GM18519 (cell line): Measurements from ENCODE around the gene ZNF408.

Experiments
- ATAC-seq: cut with Tn5 transposase; IDR thresholded peaks from one replicate; pipeline ENCODE4 v1.9.1; 2021; ENCODE audit warnings: mild to moderate bottlenecking, moderate library complexity; ENCODE audit not compliant: unreplicated experiment, low FRiP score

ZNF408 gene

DNA sequence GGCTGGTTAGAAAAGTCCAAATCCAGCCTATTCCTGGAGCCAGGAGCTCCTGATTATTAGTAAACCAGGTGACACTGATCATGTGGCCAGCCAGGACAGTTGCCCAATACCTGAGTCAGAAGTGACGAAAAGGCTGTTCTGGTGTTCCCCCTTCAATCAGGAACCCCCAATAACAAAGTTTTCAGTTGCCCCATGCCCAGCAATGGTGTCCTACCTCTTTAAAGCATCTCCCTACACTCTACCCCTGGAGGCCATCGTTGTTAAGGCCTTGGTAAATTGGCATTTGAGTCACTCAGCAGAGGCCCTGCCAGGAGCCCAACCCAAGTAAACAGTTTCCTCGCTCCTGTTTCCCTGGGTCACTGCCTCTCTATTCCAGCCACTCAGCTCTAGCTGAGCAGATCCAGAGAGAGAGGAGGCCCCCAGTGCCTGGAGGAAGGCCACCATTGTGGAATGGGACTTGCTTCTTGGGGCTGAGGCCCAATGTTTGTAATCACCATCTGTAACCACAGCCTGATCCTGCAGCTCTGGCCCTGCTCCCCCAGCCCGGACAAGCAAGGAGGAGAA is 25.5 kb upstream of the ZNF408 start:
- no peak for ATAC-seq

DNA sequence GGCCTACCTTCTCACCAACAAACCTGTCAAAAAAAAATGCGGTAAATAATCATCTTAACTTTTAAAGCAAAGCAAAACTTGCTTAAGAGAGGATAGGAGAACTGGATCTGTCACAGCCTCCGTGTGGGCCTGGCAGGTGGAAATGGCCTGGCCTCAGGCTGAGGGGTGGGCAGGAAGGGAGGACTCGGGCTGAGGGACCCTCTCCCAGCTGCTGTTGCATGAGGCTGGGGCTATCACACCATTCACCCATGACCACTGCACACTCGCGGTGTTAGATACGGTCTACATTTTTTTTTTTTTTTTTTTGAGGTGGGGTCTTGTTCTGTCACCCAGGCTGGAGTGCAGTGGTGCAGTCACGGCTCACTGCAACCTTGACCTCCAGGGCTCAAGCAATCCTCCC is 24.9 kb upstream of the ZNF408 start:
- no peak for ATAC-seq

DNA sequence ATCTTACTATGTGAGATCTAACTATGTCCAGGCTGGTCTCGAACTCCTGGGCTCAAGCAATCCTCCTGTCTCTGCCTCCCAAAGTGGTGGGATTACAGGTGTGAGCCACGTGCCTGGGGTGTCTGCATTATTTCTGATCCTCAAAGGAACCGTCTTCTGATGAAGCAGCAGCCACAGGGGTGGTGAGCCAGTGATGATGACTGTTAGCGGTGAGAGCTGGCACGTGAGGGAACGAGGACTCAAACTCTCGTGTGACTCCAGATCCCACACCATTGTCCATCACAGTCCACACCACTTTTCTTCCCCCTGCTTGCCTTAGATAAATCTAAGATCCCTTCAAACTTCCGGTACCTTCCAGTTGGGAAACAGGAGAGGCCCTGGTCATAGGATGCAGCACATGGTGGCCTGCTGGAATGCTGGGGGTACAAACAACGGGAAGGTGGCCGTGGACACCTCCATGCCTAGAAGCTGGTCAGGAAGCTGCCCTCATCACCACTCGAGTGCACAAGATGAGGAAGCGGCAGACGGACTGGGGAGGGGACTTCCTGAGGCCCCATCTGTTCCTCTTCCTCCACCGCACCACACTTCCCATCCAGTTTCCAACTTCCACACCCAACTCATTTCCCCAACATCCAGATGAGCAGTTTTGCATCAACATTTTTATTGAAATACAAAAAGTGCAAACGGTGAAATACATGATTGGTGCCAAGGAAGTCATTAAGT is 24.2 kb upstream of the ZNF408 start:
- ATAC-seq, result no peak

DNA sequence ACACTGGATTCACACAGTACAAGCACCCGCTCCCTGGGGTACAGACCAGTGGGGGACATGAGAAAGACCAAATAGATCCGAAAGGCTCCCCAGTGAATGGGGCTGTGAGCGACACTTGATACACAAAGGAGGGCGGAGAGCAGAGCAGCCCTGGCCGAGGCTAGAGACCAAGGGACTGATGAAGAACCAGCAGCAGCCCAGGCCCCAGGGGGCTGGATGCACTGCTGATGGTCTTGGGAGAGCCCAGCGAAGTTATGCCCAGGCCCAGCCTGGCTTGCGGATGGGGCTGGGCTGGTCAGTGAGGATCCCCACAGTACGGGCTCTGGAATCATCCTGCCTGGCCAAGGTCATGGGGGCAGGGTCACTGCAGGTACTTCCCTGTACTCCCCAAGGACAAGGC is 23.7 kb upstream of the ZNF408 start:
- no peak for ATAC-seq

DNA sequence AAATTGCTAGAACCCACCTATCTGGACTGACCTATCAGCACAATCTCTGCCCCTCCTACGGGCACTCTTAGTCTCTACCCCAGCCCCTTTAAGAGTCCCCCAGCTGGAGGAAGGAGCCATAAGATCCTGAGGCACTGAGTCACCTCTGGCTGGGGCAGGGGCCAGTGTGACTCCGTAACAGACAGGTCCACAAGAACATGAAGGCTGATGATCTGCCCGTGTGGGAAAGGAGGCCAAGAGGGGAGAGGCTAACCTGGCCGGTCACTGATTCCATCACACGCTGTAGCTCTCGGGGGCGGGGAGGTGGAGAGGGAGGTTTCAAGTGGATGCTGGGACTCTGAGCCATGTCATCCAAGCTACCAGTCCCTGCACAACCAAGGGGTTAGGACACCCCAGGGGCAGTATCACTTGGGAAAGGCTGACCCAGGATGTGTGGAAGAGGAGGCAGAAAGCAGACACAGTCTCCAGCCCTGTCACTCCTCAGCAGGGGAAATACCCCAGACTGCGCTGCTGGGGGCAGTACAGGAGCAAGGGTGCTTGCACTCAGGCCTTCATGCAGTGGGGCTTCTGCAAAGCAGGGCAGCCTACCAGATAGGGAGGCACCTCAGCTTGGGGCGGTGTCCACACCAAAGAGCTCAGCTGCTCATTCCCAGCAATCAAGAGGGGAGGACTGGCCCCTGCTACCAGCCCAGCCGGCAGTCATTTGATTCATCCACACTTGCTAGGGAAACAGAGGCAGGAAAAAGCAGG is 22.7 kb upstream of the ZNF408 start:
- no peak for ATAC-seq

DNA sequence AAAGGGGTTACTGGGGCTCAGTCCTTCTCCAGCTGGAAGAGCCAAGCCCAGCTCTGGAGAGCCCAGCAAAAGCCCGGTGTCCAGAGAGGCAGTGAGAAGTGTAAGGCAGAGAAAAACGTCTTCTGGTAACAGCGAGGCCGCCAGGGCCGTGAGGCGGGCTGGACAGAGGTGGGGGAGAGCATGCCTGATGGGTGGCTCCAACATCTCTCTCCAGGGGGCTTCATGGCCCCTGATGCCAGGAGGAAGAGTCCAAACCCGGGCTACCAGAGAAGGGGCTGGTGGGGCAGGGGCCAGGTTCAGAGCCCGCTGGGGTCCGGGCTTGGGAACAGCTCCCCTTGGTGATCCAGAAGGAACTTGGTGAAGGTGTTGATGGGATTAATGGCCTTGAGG is 22.1 kb upstream of the ZNF408 start:
- no peak for ATAC-seq

DNA sequence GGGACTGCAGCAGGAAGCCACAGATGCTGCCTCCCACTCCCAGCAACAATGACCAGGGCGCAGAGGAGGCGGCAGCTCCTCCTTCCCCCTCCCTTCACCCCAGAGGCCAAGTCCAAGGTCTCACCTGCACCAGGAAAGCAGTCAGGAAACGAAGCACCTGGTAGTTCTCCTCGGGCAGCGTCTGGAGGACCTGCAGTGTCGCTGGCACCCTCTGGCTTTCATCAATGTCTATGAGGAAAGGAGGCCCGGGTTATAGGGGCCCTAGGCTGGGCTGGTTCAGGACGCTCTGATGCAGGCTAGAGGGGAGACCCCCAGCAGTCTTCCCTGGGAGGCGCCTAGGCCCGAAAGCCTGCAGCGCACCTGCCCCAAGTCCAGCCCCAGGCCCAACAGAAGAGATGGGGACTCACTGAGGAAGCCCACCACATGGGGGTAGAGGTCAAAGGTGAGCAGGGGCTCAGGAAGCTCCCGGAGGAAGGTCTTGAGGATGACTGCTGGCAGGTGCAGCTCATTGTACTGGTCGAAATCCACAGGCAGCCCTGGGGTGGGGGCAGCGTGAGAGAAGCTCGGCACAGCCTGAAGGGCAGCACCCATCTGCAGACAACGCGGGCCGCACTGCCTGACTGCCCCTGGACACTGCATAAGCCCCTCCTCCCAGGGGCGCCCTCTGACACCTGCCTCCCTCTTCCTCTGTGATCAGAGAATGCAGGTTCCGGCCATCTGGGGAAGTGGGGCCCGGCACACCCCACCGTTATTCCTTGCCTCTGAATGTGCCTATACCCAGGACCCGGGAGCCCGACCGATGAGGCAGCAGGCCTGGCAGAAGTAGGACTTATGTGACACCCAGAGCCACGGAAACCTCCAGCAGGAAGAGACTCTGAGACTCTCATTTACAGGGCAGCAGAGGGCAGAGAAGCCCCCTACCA is 21.3 kb upstream of the ZNF408 start:
- no peak for ATAC-seq

DNA sequence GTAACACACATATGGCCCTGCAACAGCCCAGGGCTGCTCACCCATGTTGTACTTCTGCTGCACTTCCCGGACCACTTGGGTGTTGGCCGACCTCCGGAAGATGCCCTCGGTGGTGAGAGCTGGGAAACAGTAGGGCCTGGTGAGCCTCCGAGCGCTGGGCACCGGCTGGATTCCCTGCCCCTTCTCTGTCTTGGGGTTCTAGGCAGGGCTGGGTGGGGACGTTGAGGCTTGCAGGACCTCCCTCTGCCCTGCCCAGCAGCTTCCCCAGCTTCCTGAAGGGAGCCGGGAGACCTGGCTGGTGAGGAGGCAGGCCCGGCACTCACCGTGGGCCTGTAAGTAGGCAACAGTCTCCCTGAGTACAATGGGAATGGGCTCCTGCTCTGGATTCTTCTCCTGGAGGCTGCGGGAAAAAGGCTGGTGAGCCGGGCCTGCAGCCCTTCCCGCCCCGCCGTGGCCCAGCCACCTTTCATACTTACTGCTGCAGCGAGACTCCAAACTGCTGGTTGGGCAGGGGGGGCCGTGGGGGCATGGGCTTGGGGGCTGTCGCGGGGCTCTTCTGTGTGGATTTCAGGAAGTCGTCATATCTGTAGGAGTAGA is 20.6 kb upstream of the ZNF408 start:
- ATAC-seq, result no peak

DNA sequence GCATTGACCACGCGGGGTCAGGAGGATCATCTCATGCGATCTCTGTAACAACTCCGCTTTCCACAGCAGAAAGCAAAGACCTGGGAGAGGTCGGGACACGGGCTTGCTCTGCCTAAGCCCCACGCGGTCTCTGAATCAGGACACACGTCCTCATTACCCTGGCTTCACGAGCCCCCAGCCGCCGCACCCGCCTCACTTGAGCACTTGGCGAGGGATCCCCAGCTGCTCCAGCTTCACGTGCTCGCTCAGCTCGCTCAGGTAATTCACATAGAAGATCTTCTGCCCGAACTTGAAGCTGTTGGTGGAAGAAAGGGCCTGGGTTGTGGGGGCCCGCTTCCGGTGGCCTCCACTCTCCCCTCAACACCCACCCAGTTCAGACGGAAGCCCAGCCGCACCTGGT is 20.0 kb upstream of the ZNF408 start:
- ATAC-seq, result no peak

DNA sequence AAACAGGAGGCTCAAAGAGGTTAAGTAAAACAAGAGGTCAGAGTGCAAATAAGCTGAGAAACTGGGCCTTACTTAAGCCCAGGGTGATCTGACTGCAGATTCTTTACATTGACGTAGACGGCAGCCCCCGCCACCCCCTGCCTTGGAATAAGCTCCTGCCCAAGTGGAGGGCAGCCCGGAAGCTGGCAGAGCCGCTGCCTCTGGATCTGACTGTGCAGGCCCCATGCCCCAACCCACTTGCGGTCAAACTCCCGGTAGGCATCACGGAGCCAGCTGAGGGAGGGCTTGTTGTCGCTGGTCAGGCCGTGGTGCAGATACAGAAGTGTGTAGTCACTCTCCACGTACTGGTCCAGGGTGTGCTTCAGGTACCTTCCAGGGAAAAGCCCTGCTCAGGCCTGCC is 19.0 kb upstream of the ZNF408 start:
- ATAC-seq, result no peak

DNA sequence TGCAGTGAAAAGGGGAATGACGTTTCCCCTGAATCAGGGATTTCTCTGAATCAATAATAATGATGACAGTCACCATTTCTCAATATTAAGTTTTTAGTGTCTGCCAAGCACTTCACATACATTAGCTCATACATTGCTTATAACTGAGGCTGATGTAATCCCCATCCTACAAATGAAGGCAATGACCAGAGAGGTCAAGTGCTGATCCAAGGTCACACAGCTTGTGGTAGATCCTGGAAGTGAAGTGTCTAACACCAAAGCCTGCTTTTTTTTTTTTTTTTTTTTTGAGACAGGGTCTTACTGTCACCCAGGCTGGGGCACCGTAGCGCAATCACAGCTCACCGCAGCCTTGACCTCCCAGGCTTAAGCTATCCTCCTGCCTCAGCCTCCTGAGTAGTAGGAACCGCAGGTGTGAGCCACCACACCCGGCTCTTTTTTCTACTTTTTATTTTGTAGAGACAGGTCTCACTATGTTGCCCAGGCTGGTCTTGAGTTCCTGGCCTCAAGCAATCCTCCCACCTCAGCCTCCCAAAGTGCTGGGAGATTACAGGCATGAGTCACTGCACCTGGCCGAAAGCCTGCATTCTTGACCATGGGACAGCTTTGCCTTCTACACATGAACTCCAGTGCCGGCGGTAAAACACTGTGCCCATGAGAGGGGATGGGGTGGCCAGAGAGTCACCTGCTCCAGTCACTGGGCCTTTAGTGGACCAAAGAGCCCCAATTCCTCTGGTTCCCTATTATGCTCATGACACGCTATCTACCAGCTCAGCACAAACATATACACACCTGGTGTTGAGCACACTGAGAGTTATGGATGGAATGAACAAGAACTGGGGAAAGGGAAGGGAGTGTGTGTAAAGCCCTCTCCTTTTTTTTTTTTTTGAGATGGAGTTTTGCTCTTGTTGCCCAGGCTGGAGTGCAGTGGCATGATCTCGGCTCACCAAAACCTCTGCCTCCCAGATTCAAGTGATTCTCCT is 17.8 kb upstream of the ZNF408 start:
- ATAC-seq, result no peak

DNA sequence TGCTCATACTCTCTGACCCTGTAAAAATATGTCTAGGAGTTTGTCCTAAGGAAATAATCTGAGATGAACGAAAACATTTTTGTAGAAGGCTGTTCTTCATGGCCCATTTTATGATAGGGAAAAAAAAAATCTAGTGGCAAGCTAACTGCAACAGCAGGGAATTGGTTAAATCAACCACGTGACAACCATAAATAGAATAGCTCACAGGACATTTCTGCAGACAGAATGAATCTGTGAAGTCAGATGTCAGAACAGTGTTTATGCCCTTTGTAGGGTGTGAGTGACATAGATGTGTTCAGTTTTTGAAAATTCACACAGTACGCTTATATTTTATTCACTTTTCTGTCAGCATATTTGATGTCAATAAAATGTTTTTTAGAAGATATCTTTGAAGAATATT is 16.5 kb upstream of the ZNF408 start:
- no peak for ATAC-seq

DNA sequence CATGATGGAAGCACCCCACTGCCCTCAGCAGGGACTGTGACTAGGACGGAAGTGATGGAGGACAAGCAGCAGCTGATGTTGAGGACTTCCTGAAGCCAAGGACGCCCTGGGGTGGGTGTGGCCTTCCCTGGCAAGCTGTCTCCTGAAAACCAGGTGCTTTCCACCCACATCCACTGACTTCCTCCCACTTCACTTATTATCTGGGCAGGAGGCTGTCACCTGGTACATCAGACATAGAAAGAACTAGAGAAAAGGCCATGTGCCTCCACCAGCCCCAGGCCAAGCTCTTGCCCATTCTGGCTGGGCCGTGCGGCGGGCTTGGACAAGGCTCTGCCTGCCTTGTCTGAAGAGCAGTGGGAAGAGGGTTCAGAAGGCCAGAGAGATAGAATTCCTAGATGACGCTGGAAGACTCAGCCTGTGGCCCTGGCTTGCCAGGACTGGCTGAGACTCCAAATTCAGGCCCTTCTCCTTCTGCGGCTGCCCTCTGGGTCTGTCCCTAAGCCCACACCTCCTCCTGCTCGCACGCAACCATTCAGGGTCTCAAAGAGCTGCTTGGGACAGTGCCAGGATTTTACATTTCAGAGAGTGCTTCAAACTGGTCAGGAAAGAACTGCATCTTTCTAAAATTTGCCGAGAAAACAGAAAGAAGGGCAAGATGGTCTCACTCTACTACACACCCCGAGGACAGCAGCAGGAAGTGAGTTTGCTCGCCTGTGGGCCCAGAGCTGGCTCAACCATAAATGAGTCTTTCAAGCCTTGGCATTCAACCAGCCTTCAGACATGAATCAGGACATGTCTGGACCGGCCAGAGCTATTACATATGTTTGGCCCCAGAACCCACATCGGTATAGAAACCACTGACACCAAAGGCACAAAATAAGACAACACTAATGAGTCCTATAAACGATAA is 13.7 kb upstream of the ZNF408 start:
- no peak for ATAC-seq

DNA sequence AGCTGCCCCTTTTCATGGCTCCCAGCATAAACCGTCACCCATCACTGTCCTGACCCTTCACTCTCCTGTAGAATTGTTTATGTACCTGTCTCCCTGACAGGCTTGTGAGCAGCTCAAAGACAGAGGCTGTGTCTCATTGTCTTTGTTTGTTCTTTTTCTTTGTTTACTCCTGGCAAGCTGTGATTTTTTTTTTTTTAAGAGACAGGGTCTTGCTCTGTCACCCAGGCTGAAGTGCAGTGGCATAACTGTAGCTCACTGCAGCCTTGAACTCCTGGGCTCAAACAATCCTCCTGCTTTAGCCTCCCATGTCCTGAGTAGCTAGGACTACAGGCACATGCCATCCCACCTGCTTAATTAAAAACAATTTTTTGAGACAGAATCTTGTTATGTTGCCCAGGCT is 10.1 kb upstream of the ZNF408 start:
- ATAC-seq, result no peak

DNA sequence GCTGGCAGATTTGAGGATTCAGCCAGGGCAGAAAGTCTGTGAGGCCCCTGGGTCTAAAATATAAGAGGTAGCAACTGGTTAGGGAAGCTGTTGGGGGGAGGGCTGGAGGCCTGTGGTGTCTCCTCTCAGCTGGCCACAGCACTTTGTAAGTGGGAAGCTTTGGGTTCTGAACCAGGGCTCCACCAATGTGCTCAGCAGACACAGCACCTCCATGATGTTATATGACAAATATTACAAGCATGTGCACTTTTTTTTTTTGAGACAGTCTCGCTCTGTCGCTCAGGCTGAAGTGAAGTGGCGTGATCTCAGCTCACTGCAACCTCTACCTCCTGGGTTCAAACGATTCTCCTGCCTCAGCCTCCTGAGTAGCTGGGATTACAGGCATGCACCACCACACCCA is 8.4 kb upstream of the ZNF408 start:
- ATAC-seq, result no peak

DNA sequence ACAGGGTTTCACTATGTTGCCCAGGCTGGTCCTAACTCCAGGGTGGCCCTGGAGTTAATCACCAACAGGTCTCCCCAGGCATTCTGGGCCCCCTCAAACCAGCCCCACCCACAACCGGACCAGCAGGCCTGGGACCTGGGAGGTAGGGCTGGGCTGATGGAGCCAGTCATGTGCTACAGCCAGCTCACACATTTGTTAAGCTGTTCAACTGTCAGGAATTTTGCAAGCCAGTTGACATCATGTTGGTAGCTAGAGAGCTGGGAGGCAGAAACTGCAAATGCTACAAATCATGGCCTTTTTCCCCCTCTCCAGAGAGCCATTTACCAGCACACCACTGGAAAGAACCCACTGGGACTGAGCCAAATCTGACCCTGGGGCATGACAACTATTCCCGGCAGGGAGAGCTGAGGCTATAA is 7.2 kb upstream of the ZNF408 start:
- ATAC-seq, result no peak

DNA sequence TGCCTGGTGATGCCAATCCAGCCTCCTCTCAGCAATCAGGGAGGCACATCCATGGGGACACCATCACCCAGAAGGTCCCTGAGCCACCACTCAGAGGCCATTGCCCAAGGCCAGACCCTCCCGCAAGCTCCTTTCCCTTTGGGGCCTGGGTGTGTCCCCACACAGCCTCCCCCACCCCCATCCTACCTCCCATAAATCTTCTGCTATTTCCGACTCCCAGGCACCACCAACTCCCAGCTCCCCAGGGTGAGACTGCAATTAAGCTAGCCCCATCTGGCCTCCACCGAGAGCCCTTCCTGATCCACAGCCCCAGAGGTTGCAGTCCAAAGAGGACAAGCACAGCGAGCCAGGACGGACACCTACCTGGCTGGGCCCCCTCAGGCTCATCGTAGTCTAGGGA is 6.8 kb upstream of the ZNF408 start:
- no peak for ATAC-seq

DNA sequence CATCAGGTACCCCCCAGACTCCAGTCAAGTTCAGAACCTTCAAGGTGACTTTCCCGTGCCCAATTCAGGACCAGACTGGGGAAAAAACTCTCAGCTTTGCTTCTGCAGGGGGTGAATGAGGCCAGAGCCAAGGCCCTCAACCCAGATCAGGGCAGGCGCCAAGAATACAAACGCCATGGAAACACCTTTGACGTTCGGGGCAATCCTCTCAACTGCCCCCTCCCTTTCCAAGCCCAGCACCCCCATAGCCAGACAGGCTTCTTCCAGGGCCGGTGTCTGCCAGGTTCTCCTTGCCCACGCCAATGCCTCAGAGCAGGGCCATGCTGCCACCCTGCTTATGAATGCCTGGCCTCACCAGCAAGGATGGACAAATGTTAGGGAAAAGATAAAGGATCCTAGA is 6.2 kb upstream of the ZNF408 start:
- no peak for ATAC-seq
